Raji (cell line): ENCODE measurements around the gene SLC45A2.

Experiments used
- POLR2A ChIP-seq: IDR thresholded peaks from 2 replicates; pipeline ENCODE4 v1.6.1; 2011; ENCODE audit warnings: low read depth, low read length, control low read depth; ENCODE audit not compliant: insufficient read depth

Gene SLC45A2

GRCh38 chr5:33939556-33940262 lies 44.8 kb downstream of the SLC45A2 start:
- TF ChIP-seq POLR2A, result no peak

- TF ChIP-seq POLR2A, result no peak
Observed at GRCh38 chr5:33938881-33939280, 45.6 kb downstream of the SLC45A2 start.

- no peak for TF ChIP-seq POLR2A
Observed at GRCh38 chr5:33938507-33938796, 46.0 kb downstream of the SLC45A2 start.

- no peak for TF ChIP-seq POLR2A
Observed at GRCh38 chr5:33937707-33938506, 46.6 kb downstream of the SLC45A2 start.

- TF ChIP-seq POLR2A, result no peak
Observed at GRCh38 chr5:33937017-33937706, 47.3 kb downstream of the SLC45A2 start.

- no peak for TF ChIP-seq POLR2A
Observed at GRCh38 chr5:33936381-33937016, 48.0 kb downstream of the SLC45A2 start, which contains the start of gene RXFP3. Gene RXFP3, plus strand, starts transcription at chr5:33936386. Its CDS starts 355 bp downstream, at chr5:33936741.

- no peak for TF ChIP-seq POLR2A
Observed at GRCh38 chr5:33936004-33936380, 48.5 kb downstream of the SLC45A2 start.

GRCh38 chr5:33934176-33934575 lies 50.3 kb downstream of the SLC45A2 start:
- TF ChIP-seq POLR2A, result no peak

- TF ChIP-seq POLR2A, result no peak
Observed at GRCh38 chr5:33933723-33934169, 50.7 kb downstream of the SLC45A2 start.

- no peak for TF ChIP-seq POLR2A
Observed at GRCh38 chr5:33931136-33931535, 53.4 kb downstream of the SLC45A2 start.

GRCh38 chr5:33929925-33930690 lies 54.4 kb downstream of the SLC45A2 start:
- no peak for TF ChIP-seq POLR2A

GRCh38 chr5:33928283-33928682 lies 56.2 kb downstream of the SLC45A2 start:
- TF ChIP-seq POLR2A, result no peak

- TF ChIP-seq POLR2A, result no peak
Observed at GRCh38 chr5:33927685-33928084, 56.8 kb downstream of the SLC45A2 start.

- TF ChIP-seq POLR2A, result no peak
Observed at GRCh38 chr5:33925278-33925677, 59.2 kb downstream of the SLC45A2 start.

GRCh38 chr5:33921002-33921401 lies 63.5 kb downstream of the SLC45A2 start:
- TF ChIP-seq POLR2A, result no peak
